Hepatocyte (in vitro differentiated cells): ENCODE data around the gene RPP40. TPM values are rescaled to one million over a fixed set of nuclear protein-coding genes. Genes with fewer than 3 reads are reported as not detected.

ENCODE experiments used
- DNase-seq: peaks from one replicate; pipeline ENCODE4 v3.0.0-alpha.2; 2016; ENCODE audit warnings: low spot score
- H2AFZ ChIP-seq: fragments of 200-600 bp; sonication (generic); 2 replicates; pipeline ENCODE4 v1.6.0; 2016; ENCODE audit warnings: antibody characterized with exemption, mild to moderate bottlenecking
- H3K27ac ChIP-seq: fragments of 200-600 bp; sonication (generic); 2 replicates; pipeline ENCODE4 v1.5.1; 2016; ENCODE audit warnings: mild to moderate bottlenecking
- H3K27me3 ChIP-seq: fragments of 200-600 bp; sonication (generic); 2 replicates; pipeline ENCODE4 v1.6.1; 2016
- H3K36me3 ChIP-seq: fragments of 200-600 bp; sonication (generic); replicated peaks from 2 replicates; pipeline ENCODE4 v1.5.1; 2016; ENCODE audit warnings: low read depth; ENCODE audit not compliant: insufficient read depth
- H3K4me1 ChIP-seq: fragments of 200-600 bp; sonication (generic); 2 replicates; pipeline ENCODE4 v1.5.1; 2016; ENCODE audit warnings: mild to moderate bottlenecking, moderate library complexity; ENCODE audit not compliant: insufficient read depth
- H3K4me2 ChIP-seq: fragments of 200-600 bp; sonication (generic); 2 replicates; pipeline ENCODE4 v1.6.0; 2016
- H3K4me3 ChIP-seq: fragments of 200-600 bp; sonication (generic); 2 replicates; pipeline ENCODE4 v1.5.1; 2016; ENCODE audit warnings: mild to moderate bottlenecking
- H3K79me2 ChIP-seq: fragments of 200-600 bp; sonication (generic); 2 replicates; pipeline ENCODE4 v1.6.0; 2017; ENCODE audit warnings: mild to moderate bottlenecking
- H3K9me2 ChIP-seq: fragments of 200-600 bp; sonication (generic); replicated peaks from 2 replicates; pipeline ENCODE4 v1.6.0; 2017; ENCODE audit warnings: mild to moderate bottlenecking; ENCODE audit not compliant: insufficient read depth
- H3K9me3 ChIP-seq: fragments of 200-600 bp; sonication (generic); 2 replicates; pipeline ENCODE4 v1.5.1; 2016; ENCODE audit warnings: low read depth, mild to moderate bottlenecking
- H4K20me1 ChIP-seq: fragments of 200-600 bp; sonication (generic); 2 replicates; pipeline ENCODE4 v1.6.0; 2016; ENCODE audit warnings: mild to moderate bottlenecking; ENCODE audit not compliant: insufficient read depth, poor library complexity, severe bottlenecking
- CTCF ChIP-seq: fragments of 200-600 bp; sonication (generic); IDR thresholded peaks from 2 replicates; pipeline ENCODE4 v1.5.1; 2016; ENCODE audit warnings: antibody characterized with exemption, mild to moderate bottlenecking; ENCODE audit not compliant: poor library complexity
- EZH2 ChIP-seq: fragments of 200-600 bp; sonication (generic); IDR thresholded peaks from 2 replicates; pipeline ENCODE4 v1.6.1; 2016; ENCODE audit warnings: antibody characterized with exemption, mild to moderate bottlenecking, borderline replicate concordance
- EZH2phosphoT487 ChIP-seq: fragments of 200-600 bp; sonication (generic); IDR thresholded peaks from one replicate; pipeline ENCODE4 v1.6.1; 2018; ENCODE audit warnings: antibody characterized with exemption, mild to moderate bottlenecking, low read depth, moderate library complexity; ENCODE audit not compliant: unreplicated experiment, severe bottlenecking
- WGBS: methylation state at CpG from one replicate; pipeline ENCODE4 v1.1.6; 2016; ENCODE audit warnings: low lambda C conversion rate; ENCODE audit errors: missing lambda C conversion rate; 5-methylcytosine and 5-hydroxymethylcytosine counted together
- polyA plus RNA-seq: library from polyadenylated mRNA; unstranded; fragments of >200 nt; fragmentation: Nextera tagmentation; extraction: Ambion mirVana; gene quantifications from 2 replicates; pipeline ENCODE4 v1.2.1, GENCODE V29; 2016
- total RNA-seq: library from RNA; depleted of rRNA; stranded (reverse); fragments of >200 nt; gene quantifications from 2 replicates; pipeline ENCODE4 v1.2.3, GENCODE V29; 2014

Gene RPP40
- total and polyA plus RNA-seq, 2 experiments from 2014 or later = 17.7 to 24.8 TPM

- TF ChIP-seq CTCF = no peak
- Histone ChIP-seq H3K4me2 (no peak overlapping the region), H3K4me1 (peaks cover 6% of the 10 kb centered on the region), H3K36me3 (no peaks in the 10 kb centered on the region), H3K79me2 (no peaks in the 10 kb centered on the region), H3K27ac (no peak overlapping the region), H2AFZ (no peak overlapping the region), H4K20me1 (no peaks in the 10 kb centered on the region), H3K27me3 (no peaks in the 10 kb centered on the region), H3K9me3 (no peaks in the 10 kb centered on the region), H3K4me3 (no peak overlapping the region), H3K9me2 (no peaks in the 10 kb centered on the region)
- DNase-seq = no peak
- 85% methylated on average over 10 of the region's 10 CpGs for WGBS
These were observed 31.4 kb downstream of the RPP40 start for GRCh38 chr6:4972438-4972837.

GRCh38 chr6:4971851-4972250 is 32.0 kb downstream of the RPP40 start:
- Histone ChIP-seq H3K27ac (no peak overlapping the region), H3K9me3 (no peaks in the 10 kb centered on the region), H3K36me3 (no peaks in the 10 kb centered on the region), H3K79me2 (no peaks in the 10 kb centered on the region), H3K4me2 (no peak overlapping the region), H4K20me1 (no peaks in the 10 kb centered on the region), H2AFZ (no peak overlapping the region), H3K9me2 (no peaks in the 10 kb centered on the region), H3K4me1 (peaks cover 6% of the 10 kb centered on the region), H3K4me3 (no peak overlapping the region), H3K27me3 (no peaks in the 10 kb centered on the region)
- 78% methylated on average over 7 of the region's 7 CpGs for WGBS
- DNase-seq = no peak
- no peak for TF ChIP-seq EZH2phosphoT487
- TF ChIP-seq CTCF = no peak
- no peak for TF ChIP-seq EZH2

GRCh38 chr6:4970739-4971395 is 33.0 kb downstream of the RPP40 start:
- no peaks in the 10 kb centered on the region for H3K79me2 ChIP-seq
- no peak overlapping the region for H3K27ac ChIP-seq
- H3K9me2 ChIP-seq = no peaks in the 10 kb centered on the region
- no peak overlapping the region for H2AFZ ChIP-seq
- 76% methylated on average over 9 of the region's 9 CpGs for WGBS
- no peaks in the 10 kb centered on the region for H4K20me1 ChIP-seq
- no peak overlapping the region for H3K4me3 ChIP-seq
- TF ChIP-seq EZH2 (no peak), CTCF (no peak), EZH2phosphoT487 (no peak)
- no peaks in the 10 kb centered on the region for H3K36me3 ChIP-seq
- H3K4me2 ChIP-seq = no peak overlapping the region
- no peaks in the 10 kb centered on the region for H3K9me3 ChIP-seq
- no peak for DNase-seq
- peaks cover 6% of the 10 kb centered on the region for H3K4me1 ChIP-seq
- H3K27me3 ChIP-seq = no peaks in the 10 kb centered on the region
